Amniotic epithelial cell (primary cell): ENCODE data around the gene TNS1.
A peak's percentile ranks its signal among the peaks of the same experiment; 100 is the strongest.

ENCODE experiments used
- DNase-seq: peaks from one replicate; pipeline ENCODE4 v3.0.0-alpha.2; 2010; ENCODE audit warnings: low read depth

Gene TNS1

GRCh38 chr2:218015586-218016521 is 13.1 kb upstream of the TNS1 start:
- DNase-seq: no peak

GRCh38 chr2:218014706-218015585 is 12.2 kb upstream of the TNS1 start:
- no peak for DNase-seq

GRCh38 chr2:218013289-218013688 is 10.5 kb upstream of the TNS1 start:
- DNase-seq: no peak

- DNase-seq: no peak
Observed at GRCh38 chr2:218012284-218012683, 9.5 kb upstream of the TNS1 start.

- DNase-seq: no peak
Observed at GRCh38 chr2:218011653-218012040, 8.9 kb upstream of the TNS1 start.

- DNase-seq: no peak
Observed at GRCh38 chr2:218010984-218011652, 8.3 kb upstream of the TNS1 start.

GRCh38 chr2:218010140-218010983 is 7.6 kb upstream of the TNS1 start:
- DNase-seq: peak; percentile 20

GRCh38 chr2:218009765-218010139 is 7.0 kb upstream of the TNS1 start:
- DNase-seq: no peak

GRCh38 chr2:218009231-218009630 is 6.4 kb upstream of the TNS1 start:
- DNase-seq: no peak

GRCh38 chr2:218008060-218009040 is 5.6 kb upstream of the TNS1 start:
- no peak for DNase-seq

GRCh38 chr2:218006741-218007140 is 3.9 kb upstream of the TNS1 start:
- DNase-seq: peak; percentile 40

- no peak for DNase-seq
Observed at GRCh38 chr2:218005486-218005885, 2.7 kb upstream of the TNS1 start.

- DNase-seq: no peak
Observed at GRCh38 chr2:218005028-218005427, 2.2 kb upstream of the TNS1 start.

GRCh38 chr2:218003981-218004419 is 1.2 kb upstream of the TNS1 start:
- DNase-seq: peak; percentile 66

- DNase-seq: no peak
Observed at GRCh38 chr2:218003281-218003944, 618 bp upstream of the TNS1 start.

- no peak for DNase-seq
Observed at GRCh38 chr2:218002143-218002844, 501 bp downstream of the TNS1 start.

GRCh38 chr2:218001629-218002028 is 1.2 kb downstream of the TNS1 start:
- no peak for DNase-seq

- DNase-seq: peak; percentile 56
Observed at GRCh38 chr2:218000136-218000535, 2.7 kb downstream of the TNS1 start.

GRCh38 chr2:217999595-217999959 is 3.2 kb downstream of the TNS1 start:
- DNase-seq: no peak
